Breast epithelium (tissue), 3 donors: Measurements from ENCODE around the gene CACNB2.

Source experiments
- POLR2A ChIP-seq: fragments of 450-650 bp; IDR thresholded peaks from one replicate; pipeline ENCODE4 v1.6.1; 2016; ENCODE audit warnings: antibody characterized with exemption, mild to moderate bottlenecking, moderate library complexity
- TF ChIP-seq, protein P1 (sequence below), 3 donors: fragments of 450-650 bp; IDR thresholded peaks; one replicate each; pipeline ENCODE4 v1.5.1; 2016 to 2017; ENCODE audit warnings: antibody characterized with exemption in 3 of 3, mild to moderate bottlenecking in 3 of 3, moderate library complexity in 3 of 3

DNA sequence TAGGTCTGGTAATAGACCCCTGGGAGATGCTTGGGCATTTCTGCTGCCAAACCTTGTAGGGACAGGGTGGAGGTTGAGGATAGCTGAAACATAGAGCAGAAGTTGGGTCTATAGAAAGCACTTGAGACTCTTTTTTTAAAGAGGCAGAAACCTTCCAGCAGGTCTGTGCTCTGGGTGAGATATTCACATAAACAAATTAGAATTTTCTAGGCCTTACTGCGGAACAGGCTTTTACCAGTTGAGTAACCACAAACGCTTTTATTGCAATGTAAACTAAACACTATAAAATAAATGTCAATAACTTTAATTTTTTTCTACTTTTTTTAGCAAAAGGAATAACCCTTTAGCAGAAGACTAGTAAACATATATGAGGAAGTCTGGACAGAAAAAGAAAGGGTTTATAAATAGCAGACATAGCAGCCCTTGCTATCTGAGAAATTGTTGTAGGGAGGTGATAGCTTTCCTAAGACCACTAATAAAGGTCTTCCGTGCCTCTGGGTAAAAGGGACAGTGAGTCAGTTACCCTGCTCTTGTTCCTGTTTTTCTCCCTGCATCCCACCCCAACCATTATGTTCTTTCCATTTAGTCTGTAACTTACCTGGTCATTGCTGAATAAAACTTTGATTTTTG lies 38.7 kb downstream of the CACNB2 start:
- TF ChIP-seq, protein P1, sequence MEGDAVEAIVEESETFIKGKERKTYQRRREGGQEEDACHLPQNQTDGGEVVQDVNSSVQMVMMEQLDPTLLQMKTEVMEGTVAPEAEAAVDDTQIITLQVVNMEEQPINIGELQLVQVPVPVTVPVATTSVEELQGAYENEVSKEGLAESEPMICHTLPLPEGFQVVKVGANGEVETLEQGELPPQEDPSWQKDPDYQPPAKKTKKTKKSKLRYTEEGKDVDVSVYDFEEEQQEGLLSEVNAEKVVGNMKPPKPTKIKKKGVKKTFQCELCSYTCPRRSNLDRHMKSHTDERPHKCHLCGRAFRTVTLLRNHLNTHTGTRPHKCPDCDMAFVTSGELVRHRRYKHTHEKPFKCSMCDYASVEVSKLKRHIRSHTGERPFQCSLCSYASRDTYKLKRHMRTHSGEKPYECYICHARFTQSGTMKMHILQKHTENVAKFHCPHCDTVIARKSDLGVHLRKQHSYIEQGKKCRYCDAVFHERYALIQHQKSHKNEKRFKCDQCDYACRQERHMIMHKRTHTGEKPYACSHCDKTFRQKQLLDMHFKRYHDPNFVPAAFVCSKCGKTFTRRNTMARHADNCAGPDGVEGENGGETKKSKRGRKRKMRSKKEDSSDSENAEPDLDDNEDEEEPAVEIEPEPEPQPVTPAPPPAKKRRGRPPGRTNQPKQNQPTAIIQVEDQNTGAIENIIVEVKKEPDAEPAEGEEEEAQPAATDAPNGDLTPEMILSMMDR (IDR thresholded peaks at IDR 0.05) = no peak
- TF ChIP-seq POLR2A = no peak
